Measurements from ENCODE around the gene SARNP. TPM values are rescaled to one million over a fixed set of nuclear protein-coding genes. Genes with fewer than 3 reads are reported as not detected.

Gene SARNP
- polyA plus RNA-seq, 2 donors, result 56.2 to 78.7 TPM

- peaks cover 0 to 9% of the 10 kb centered on the region in 2 donors for H3K36me3 ChIP-seq (ENCODE audit: control insufficient read depth in 2 of 2, insufficient read depth in 2 of 2, low read length in 1 of 2)
- H3K27ac ChIP-seq (ENCODE audit: low read depth in 2 of 2, low read length in 1 of 2), result no peak overlapping the region
- WGBS, 2 donors, result 25 to 37% methylated on average over 1 of the region's 1 CpG
- H3K4me3 ChIP-seq (ENCODE audit: low read depth in 1 of 2, low read length in 2 of 2), result no peak overlapping the region
- H3K9me3 ChIP-seq (ENCODE audit: control insufficient read depth in 2 of 2, insufficient read depth in 1 of 2, low read depth in 1 of 2, low read length in 1 of 2), result no peaks in the 10 kb centered on the region
- H3K4me1 ChIP-seq (ENCODE audit: control insufficient read depth in 2 of 2, insufficient read depth in 2 of 2, low read length in 1 of 2), result peaks cover 3 to 4% of the 10 kb centered on the region in 2 donors
- H3K27me3 ChIP-seq (ENCODE audit: control insufficient read depth in 1 of 2, insufficient read depth in 2 of 2, low read length in 2 of 2), result no peaks in the 10 kb centered on the region
Observed at GRCh38 chr12:55812088-55812487, 5.4 kb downstream of the SARNP start.

GRCh38 chr12:55809274-55809673, 8.2 kb downstream of the SARNP start:
- Histone ChIP-seq H3K36me3 (ENCODE audit: control insufficient read depth in 2 of 2, insufficient read depth in 2 of 2, low read length in 1 of 2) (peaks cover 0 to 6% of the 10 kb centered on the region in 2 donors), H3K4me3 (ENCODE audit: low read depth in 1 of 2, low read length in 2 of 2) (no peak overlapping the region), H3K9me3 (ENCODE audit: control insufficient read depth in 2 of 2, insufficient read depth in 1 of 2, low read depth in 1 of 2, low read length in 1 of 2) (no peaks in the 10 kb centered on the region), H3K27ac (ENCODE audit: low read depth in 2 of 2, low read length in 1 of 2) (no peak overlapping the region), H3K27me3 (ENCODE audit: control insufficient read depth in 1 of 2, insufficient read depth in 2 of 2, low read length in 2 of 2) (no peaks in the 10 kb centered on the region), H3K4me1 (ENCODE audit: control insufficient read depth in 2 of 2, insufficient read depth in 2 of 2, low read length in 1 of 2) (no peaks in the 10 kb centered on the region)
- WGBS, 2 donors, result 80 to 91% methylated on average over 5 of the region's 5 CpGs

GRCh38 chr12:55806982-55807381, 10.5 kb downstream of the SARNP start:
- H3K36me3 ChIP-seq (ENCODE audit: control insufficient read depth in 2 of 2, insufficient read depth in 2 of 2, low read length in 1 of 2), result peaks cover 0 to 8% of the 10 kb centered on the region in 2 donors
- H3K4me3 ChIP-seq (ENCODE audit: low read depth in 1 of 2, low read length in 2 of 2), result no peak overlapping the region
- 90 to 92% methylated on average over 8 of the region's 8 CpGs for WGBS, 2 donors
- H3K9me3 ChIP-seq (ENCODE audit: control insufficient read depth in 2 of 2, insufficient read depth in 1 of 2, low read depth in 1 of 2, low read length in 1 of 2), result no peaks in the 10 kb centered on the region
- H3K27me3 ChIP-seq (ENCODE audit: control insufficient read depth in 1 of 2, insufficient read depth in 2 of 2, low read length in 2 of 2), result no peaks in the 10 kb centered on the region
- no peaks in the 10 kb centered on the region for H3K4me1 ChIP-seq (ENCODE audit: control insufficient read depth in 2 of 2, insufficient read depth in 2 of 2, low read length in 1 of 2)
- H3K27ac ChIP-seq (ENCODE audit: low read depth in 2 of 2, low read length in 1 of 2), result no peak overlapping the region

GRCh38 chr12:55797550-55797949, 20.0 kb downstream of the SARNP start:
- no peak overlapping the region for H3K27ac ChIP-seq (ENCODE audit: low read depth in 2 of 2, low read length in 1 of 2)
- 74 to 75% methylated on average over 4 of the region's 4 CpGs for WGBS, 2 donors
- H3K36me3 ChIP-seq (ENCODE audit: control insufficient read depth in 2 of 2, insufficient read depth in 2 of 2, low read length in 1 of 2), result peaks cover 4 to 8% of the 10 kb centered on the region in 2 donors

GRCh38 chr12:55797068-55797467, 20.5 kb downstream of the SARNP start:
- WGBS, 2 donors, result 54 to 63% methylated on average over 5 of the region's 5 CpGs
- no peaks in the 10 kb centered on the region for H3K9me3 ChIP-seq (ENCODE audit: control insufficient read depth in 2 of 2, insufficient read depth in 1 of 2, low read depth in 1 of 2, low read length in 1 of 2)
- H3K36me3 ChIP-seq (ENCODE audit: control insufficient read depth in 2 of 2, insufficient read depth in 2 of 2, low read length in 1 of 2), result peaks cover 4 to 8% of the 10 kb centered on the region in 2 donors
- no peak overlapping the region for H3K4me3 ChIP-seq (ENCODE audit: low read depth in 1 of 2, low read length in 2 of 2)
- no peak overlapping the region for H3K27ac ChIP-seq (ENCODE audit: low read depth in 2 of 2, low read length in 1 of 2)
- no peaks in the 10 kb centered on the region for H3K4me1 ChIP-seq (ENCODE audit: control insufficient read depth in 2 of 2, insufficient read depth in 2 of 2, low read length in 1 of 2)
- H3K27me3 ChIP-seq (ENCODE audit: control insufficient read depth in 1 of 2, insufficient read depth in 2 of 2, low read length in 2 of 2), result no peaks in the 10 kb centered on the region

More at GRCh38 chr12:55797550-55797949, 20.0 kb downstream of the SARNP start:
- no peaks in the 10 kb centered on the region for H3K9me3 ChIP-seq (ENCODE audit: control insufficient read depth in 2 of 2, insufficient read depth in 1 of 2, low read depth in 1 of 2, low read length in 1 of 2)
- no peak overlapping the region for H3K4me3 ChIP-seq (ENCODE audit: low read depth in 1 of 2, low read length in 2 of 2)
- no peaks in the 10 kb centered on the region for H3K4me1 ChIP-seq (ENCODE audit: control insufficient read depth in 2 of 2, insufficient read depth in 2 of 2, low read length in 1 of 2)
- H3K27me3 ChIP-seq (ENCODE audit: control insufficient read depth in 1 of 2, insufficient read depth in 2 of 2, low read length in 2 of 2), result no peaks in the 10 kb centered on the region

- no peak overlapping the region for H3K4me3 ChIP-seq (ENCODE audit: low read depth in 1 of 2, low read length in 2 of 2)
- no peaks in the 10 kb centered on the region for H3K4me1 ChIP-seq (ENCODE audit: control insufficient read depth in 2 of 2, insufficient read depth in 2 of 2, low read length in 1 of 2)
- no peaks in the 10 kb centered on the region for H3K27me3 ChIP-seq (ENCODE audit: control insufficient read depth in 1 of 2, insufficient read depth in 2 of 2, low read length in 2 of 2)
- H3K9me3 ChIP-seq (ENCODE audit: control insufficient read depth in 2 of 2, insufficient read depth in 1 of 2, low read depth in 1 of 2, low read length in 1 of 2), result no peaks in the 10 kb centered on the region
- H3K36me3 ChIP-seq (ENCODE audit: control insufficient read depth in 2 of 2, insufficient read depth in 2 of 2, low read length in 1 of 2), result peaks cover 4 to 8% of the 10 kb centered on the region in 2 donors
- no peak overlapping the region for H3K27ac ChIP-seq (ENCODE audit: low read depth in 2 of 2, low read length in 1 of 2)
Observed at GRCh38 chr12:55795950-55796349, 21.6 kb downstream of the SARNP start.

GRCh38 chr12:55789893-55790292, 27.6 kb downstream of the SARNP start:
- Histone ChIP-seq H3K27ac (ENCODE audit: low read depth in 2 of 2, low read length in 1 of 2) (no peak overlapping the region), H3K4me1 (ENCODE audit: control insufficient read depth in 2 of 2, insufficient read depth in 2 of 2, low read length in 1 of 2) (no peaks in the 10 kb centered on the region), H3K27me3 (ENCODE audit: control insufficient read depth in 1 of 2, insufficient read depth in 2 of 2, low read length in 2 of 2) (no peaks in the 10 kb centered on the region), H3K4me3 (ENCODE audit: low read depth in 1 of 2, low read length in 2 of 2) (no peak overlapping the region), H3K36me3 (ENCODE audit: control insufficient read depth in 2 of 2, insufficient read depth in 2 of 2, low read length in 1 of 2) (peaks cover 0 to 7% of the 10 kb centered on the region in 2 donors), H3K9me3 (ENCODE audit: control insufficient read depth in 2 of 2, insufficient read depth in 1 of 2, low read depth in 1 of 2, low read length in 1 of 2) (no peaks in the 10 kb centered on the region)
- 93 to 95% methylated on average over 4 of the region's 4 CpGs for WGBS, 2 donors

- no peak overlapping the region for H3K27ac ChIP-seq (ENCODE audit: low read depth in 2 of 2, low read length in 1 of 2)
- no peak overlapping the region for H3K4me3 ChIP-seq (ENCODE audit: low read depth in 1 of 2, low read length in 2 of 2)
- H3K36me3 ChIP-seq (ENCODE audit: control insufficient read depth in 2 of 2, insufficient read depth in 2 of 2, low read length in 1 of 2), result peaks cover 0 to 7% of the 10 kb centered on the region in 2 donors
- 86 to 87% methylated on average over 2 of the region's 2 CpGs for WGBS, 2 donors
- H3K9me3 ChIP-seq (ENCODE audit: control insufficient read depth in 2 of 2, insufficient read depth in 1 of 2, low read depth in 1 of 2, low read length in 1 of 2), result no peaks in the 10 kb centered on the region
- no peaks in the 10 kb centered on the region for H3K27me3 ChIP-seq (ENCODE audit: control insufficient read depth in 1 of 2, insufficient read depth in 2 of 2, low read length in 2 of 2)
- H3K4me1 ChIP-seq (ENCODE audit: control insufficient read depth in 2 of 2, insufficient read depth in 2 of 2, low read length in 1 of 2), result no peaks in the 10 kb centered on the region
Observed at GRCh38 chr12:55789171-55789570, 28.4 kb downstream of the SARNP start.

GRCh38 chr12:55788546-55788945, 29.0 kb downstream of the SARNP start:
- Histone ChIP-seq H3K36me3 (ENCODE audit: control insufficient read depth in 2 of 2, insufficient read depth in 2 of 2, low read length in 1 of 2) (peaks cover 2 to 7% of the 10 kb centered on the region in 2 donors), H3K4me1 (ENCODE audit: control insufficient read depth in 2 of 2, insufficient read depth in 2 of 2, low read length in 1 of 2) (no peaks in the 10 kb centered on the region), H3K4me3 (ENCODE audit: low read depth in 1 of 2, low read length in 2 of 2) (no peak overlapping the region), H3K27me3 (ENCODE audit: control insufficient read depth in 1 of 2, insufficient read depth in 2 of 2, low read length in 2 of 2) (no peaks in the 10 kb centered on the region), H3K9me3 (ENCODE audit: control insufficient read depth in 2 of 2, insufficient read depth in 1 of 2, low read depth in 1 of 2, low read length in 1 of 2) (no peaks in the 10 kb centered on the region), H3K27ac (ENCODE audit: low read depth in 2 of 2, low read length in 1 of 2) (no peak overlapping the region)
- 89 to 90% methylated on average over 7 of the region's 7 CpGs for WGBS, 2 donors

GRCh38 chr12:55780685-55781084, 36.8 kb downstream of the SARNP start:
- H3K9me3 ChIP-seq (ENCODE audit: control insufficient read depth in 2 of 2, insufficient read depth in 1 of 2, low read depth in 1 of 2, low read length in 1 of 2), result no peaks in the 10 kb centered on the region
- H3K27me3 ChIP-seq (ENCODE audit: control insufficient read depth in 1 of 2, insufficient read depth in 2 of 2, low read length in 2 of 2), result no peaks in the 10 kb centered on the region
- no peak overlapping the region for H3K27ac ChIP-seq (ENCODE audit: low read depth in 2 of 2, low read length in 1 of 2)
- H3K36me3 ChIP-seq (ENCODE audit: control insufficient read depth in 2 of 2, insufficient read depth in 2 of 2, low read length in 1 of 2), result peaks cover 2 to 8% of the 10 kb centered on the region in 2 donors
- WGBS, 2 donors, result 79 to 81% methylated on average over 2 of the region's 2 CpGs
- no peaks in the 10 kb centered on the region for H3K4me1 ChIP-seq (ENCODE audit: control insufficient read depth in 2 of 2, insufficient read depth in 2 of 2, low read length in 1 of 2)
- no peak overlapping the region for H3K4me3 ChIP-seq (ENCODE audit: low read depth in 1 of 2, low read length in 2 of 2)
